SK-N-MC (cell line): Measurements from ENCODE around the gene PTBP1.

Experiments used
- EZH2 ChIP-seq: fragments of 200-600 bp; sonication (generic); IDR thresholded peaks from one replicate; pipeline ENCODE4 v1.6.1; 2017; ENCODE audit warnings: antibody characterized with exemption
- FOXP2 ChIP-seq: optimal IDR thresholded peaks from 2 replicates; pipeline ENCODE3; 2011; ENCODE audit warnings: mild to moderate bottlenecking, moderate library complexity; ENCODE audit not compliant: insufficient read depth; ENCODE audit errors: extremely low read length, control extremely low read depth
- POLR2AphosphoS5 ChIP-seq: IDR thresholded peaks from 2 replicates; pipeline ENCODE4 v1.6.1; 2012; ENCODE audit warnings: mild to moderate bottlenecking, low read depth, low read length, borderline replicate concordance

GRCh38 chr19:835210-835810, 38.1 kb downstream of the PTBP1 start:
- TF ChIP-seq EZH2 (no peak), POLR2AphosphoS5 (no peak), FOXP2 (no peak)
